Endothelial cell of umbilical vein (primary cell): ENCODE results near the gene RRH. TPM values are rescaled to one million over a fixed set of nuclear protein-coding genes. Genes with fewer than 3 reads are reported as not detected.

ENCODE experiments used
- BruUV-seq: library from RNA; stranded (reverse); fragments of 400-500 nt; replicated peaks from 2 replicates; lab custom pipeline; 2021; lab: Mats Ljungman, UMichigan
- CTCF ChIA-PET: fragments of 300-600, 350-600 bp; sonication (Branson Sonifier 250); formaldehyde crosslinking; loops from one replicate; lab custom pipeline; 2021; ENCODE audit warnings: antibody characterized with exemption, inconsistent platforms; lab: Charles Lee
- POLR2A ChIA-PET: fragments of 300-600, 350-600 bp; sonication (Branson Sonifier 250); formaldehyde crosslinking; loops from one replicate; lab custom pipeline; 2021; ENCODE audit warnings: antibody characterized with exemption, inconsistent platforms; lab: Charles Lee
- DNase-seq: peaks from one replicate; pipeline ENCODE4 v3.0.0-alpha.2; 2011; ENCODE audit warnings: low read depth, low spot score
- FAIRE-seq: peaks from 2 replicates; lab custom pipeline; 2011; peaks lifted over from hg19 to GRCh38; lab: Jason Lieb, UNC
- H2AFZ ChIP-seq: 2 replicates; pipeline ENCODE4 v1.6.0; 2012; ENCODE audit warnings: low read depth, low read length, control low read depth, inconsistent platforms
- H3K27ac ChIP-seq: 2 replicates; pipeline ENCODE4 v1.5.1; 2011; ENCODE audit warnings: low read depth, mild to moderate bottlenecking, control low read depth, low read length, moderate library complexity; ENCODE audit not compliant: insufficient read depth
- H3K27me3 ChIP-seq, 2 experiments: 2 replicates each; pipeline versions ENCODE4 v1.6.0 to v1.6.1; 2011; ENCODE audit warnings: low read length in 2 of 2, mixed read lengths in 1 of 2; ENCODE audit not compliant: control insufficient read depth in 2 of 2, insufficient read depth in 2 of 2
- H3K36me3 ChIP-seq, 2 experiments: 2 replicates in 1 of 2; 3 replicates in 1 of 2; pipeline ENCODE4 v1.5.1; 2011; ENCODE audit warnings: low read length in 2 of 2, mild to moderate bottlenecking in 1 of 2, moderate library complexity in 1 of 2; ENCODE audit not compliant: control insufficient read depth in 2 of 2, insufficient read depth in 2 of 2; ENCODE audit errors: extremely low read depth in 1 of 2
- H3K4me1 ChIP-seq: 3 replicates; pipeline ENCODE4 v1.5.1; 2011; ENCODE audit warnings: mild to moderate bottlenecking, low read length; ENCODE audit not compliant: control insufficient read depth, insufficient read depth; ENCODE audit errors: extremely low read depth
- H3K4me2 ChIP-seq: 2 replicates; pipeline ENCODE4 v1.6.1; 2011; ENCODE audit warnings: low read length, control low read depth, mixed read lengths; ENCODE audit not compliant: insufficient read depth
- H3K4me3 ChIP-seq, 3 experiments: fragments of 200-600 bp in 1 of 3; sonication (generic), shearing (Covaris generic) in 1 of 3; replicated peaks in 1 of 3; 2 replicates each; pipeline ENCODE4 v1.5.1; 2011 to 2016; ENCODE audit warnings: control low read depth in 3 of 3, low read length in 3 of 3, mild to moderate bottlenecking in 2 of 3, inconsistent platforms in 1 of 3, low read depth in 1 of 3, moderate library complexity in 1 of 3; ENCODE audit not compliant: insufficient read depth in 1 of 3
- H3K79me2 ChIP-seq: 2 replicates; pipeline ENCODE4 v1.6.0; 2012; ENCODE audit warnings: low read length, inconsistent platforms; ENCODE audit not compliant: control insufficient read depth, insufficient read depth
- H3K9ac ChIP-seq: replicated peaks from 2 replicates; pipeline ENCODE3; 2011; ENCODE audit warnings: low read length, control low read depth; ENCODE audit not compliant: insufficient read depth; ENCODE audit errors: extremely low read depth
- H3K9me1 ChIP-seq: replicated peaks from 3 replicates; pipeline ENCODE4 v1.6.0; 2011; ENCODE audit warnings: mild to moderate bottlenecking, low read length; ENCODE audit not compliant: control insufficient read depth, insufficient read depth; ENCODE audit errors: extremely low read depth
- H3K9me3 ChIP-seq: replicated peaks from 2 replicates; pipeline ENCODE4 v1.5.1; 2012; ENCODE audit warnings: low read length, inconsistent platforms; ENCODE audit not compliant: control insufficient read depth, insufficient read depth
- H4K20me1 ChIP-seq: replicated peaks from 2 replicates; pipeline ENCODE3; 2011; ENCODE audit warnings: mild to moderate bottlenecking, low read length; ENCODE audit not compliant: control insufficient read depth, insufficient read depth; ENCODE audit errors: extremely low read depth
- CTCF ChIP-seq, 2 donors: IDR thresholded peaks; 1 replicate in 1 of 2; 2 replicates in 1 of 2; pipeline ENCODE4 v1.5.1; 2011; ENCODE audit warnings: low read length in 2 of 2, mild to moderate bottlenecking in 2 of 2, moderate library complexity in 2 of 2, control low read depth in 1 of 2, inconsistent platforms in 1 of 2, low read depth in 1 of 2; ENCODE audit not compliant: insufficient read depth in 1 of 2; ENCODE audit errors: extremely low read depth in 1 of 2
- EZH2 ChIP-seq: IDR thresholded peaks from 2 replicates; pipeline ENCODE4 v1.6.1; 2012; ENCODE audit warnings: borderline replicate concordance, low read depth, mild to moderate bottlenecking, moderate library complexity, low read length, inconsistent platforms; ENCODE audit not compliant: severe bottlenecking
- FOS ChIP-seq: IDR thresholded peaks from 2 replicates; pipeline ENCODE4 v1.6.1; 2011; ENCODE audit warnings: mild to moderate bottlenecking, low read length, moderate library complexity, borderline replicate concordance; ENCODE audit not compliant: insufficient read depth
- GATA2 ChIP-seq: IDR thresholded peaks from 2 replicates; pipeline ENCODE4 v1.7.0; 2011; ENCODE audit warnings: low read depth, mild to moderate bottlenecking, moderate library complexity, mixed read lengths, low read length; ENCODE audit not compliant: insufficient read length, insufficient read depth
- JUN ChIP-seq: IDR thresholded peaks from 2 replicates; pipeline ENCODE4 v1.6.1; 2011; ENCODE audit warnings: borderline replicate concordance, low read depth; ENCODE audit not compliant: insufficient read length, insufficient read depth
- MYC ChIP-seq: IDR thresholded peaks from one replicate; pipeline ENCODE4 v1.6.1; 2011; ENCODE audit warnings: mild to moderate bottlenecking, low read depth, low read length
- POLR2A ChIP-seq: IDR thresholded peaks from 2 replicates; pipeline ENCODE4 v1.6.1; 2012; ENCODE audit warnings: low read depth, mild to moderate bottlenecking, control low read depth, low read length
- POLR2AphosphoS5 ChIP-seq: IDR thresholded peaks from 2 replicates; pipeline ENCODE4 v1.6.1; 2012; ENCODE audit warnings: low read depth, mild to moderate bottlenecking, control low read depth, low read length, moderate library complexity; ENCODE audit not compliant: insufficient read depth
- dilution Hi-C: fragments of 300-500 bp; cut with MboI; formaldehyde crosslinking; loops from one replicate; pipeline ENCODE4 v1.15.0; 2019; ENCODE audit warnings: low sequenced_read_pairs; ENCODE audit not compliant: extremely low pct_ligation_motif_present
- intact Hi-C: fragments of 100-400 bp; cut with micrococcal nuclease; formaldehyde crosslinking; loops from one replicate; pipeline ENCODE4 v1.10.0; 2022
- polyA plus RNA-seq, 4 experiments: library from polyadenylated mRNA; depleted of rRNA in 3 of 4; stranded (reverse) in 3 of 4; unstranded in 1 of 4; fragments of >200 nt; gene quantifications; 2 replicates each; pipeline versions ENCODE4 v1.2.1 to v1.2.3, GENCODE V29; 2011 to 2012; ENCODE audit warnings: missing spikeins in 1 of 4
- total RNA-seq: library from RNA; stranded (reverse); gene quantifications from 2 replicates; pipeline ENCODE4 v1.2.3, GENCODE V29; 2021
- TF ChIP-seq, protein P1 (sequence below): IDR thresholded peaks from 2 replicates; pipeline ENCODE4 v1.6.1; 2011; ENCODE audit not compliant: insufficient read depth, insufficient read length

RRH gene
- total and polyA plus RNA-seq, 2 donors (not counting 3 experiments of a cell fraction or from before 2014, with no cell fraction given), result 0.11 to 0.31 TPM

DNA sequence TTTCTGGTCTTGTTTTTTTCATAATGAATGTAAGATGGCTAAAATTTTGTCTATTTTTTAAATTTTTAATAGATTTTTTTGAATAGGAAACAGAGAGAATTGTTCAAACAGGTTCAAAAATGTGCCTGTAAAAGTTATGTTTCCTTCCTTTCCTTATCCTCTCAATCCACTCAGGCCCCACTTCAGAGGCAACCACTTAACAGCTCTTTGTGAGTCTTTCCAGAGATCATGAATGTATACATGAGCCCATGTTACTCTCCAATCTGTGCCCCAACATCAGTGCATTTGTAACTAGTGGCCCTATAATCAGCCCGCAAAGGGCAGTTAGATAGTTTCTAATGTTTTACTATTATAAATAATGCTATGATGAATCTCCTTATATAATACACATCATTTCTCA is 40.0 kb upstream of the RRH start:
- no peak for FAIRE-seq
- no peaks in the 10 kb centered on the region for H3K79me2 ChIP-seq
- intact Hi-C loops (no loop called here), dilution Hi-C loops (no loop called here)
- no peak overlapping the region for H2AFZ ChIP-seq
- no peaks in the 10 kb centered on the region for H3K9me1 ChIP-seq
- no peaks in the 10 kb centered on the region for H3K4me1 ChIP-seq
- H3K4me2 ChIP-seq, result no peak overlapping the region
- no peaks in the 10 kb centered on the region for H4K20me1 ChIP-seq
- TF ChIP-seq POLR2A (no peak), MYC (no peak), POLR2AphosphoS5 (no peak), GATA2 (no peak), FOS (no peak), JUN (no peak), CTCF (IDR thresholded peaks at IDR 0.05; ENCODE audit: extremely low read depth in 1 of 2, insufficient read depth in 1 of 2, low read depth in 1 of 2, low read length in 2 of 2) (no peak), EZH2 (no peak)
- TF ChIP-seq, protein P1, sequence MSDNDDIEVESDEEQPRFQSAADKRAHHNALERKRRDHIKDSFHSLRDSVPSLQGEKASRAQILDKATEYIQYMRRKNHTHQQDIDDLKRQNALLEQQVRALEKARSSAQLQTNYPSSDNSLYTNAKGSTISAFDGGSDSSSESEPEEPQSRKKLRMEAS, result no peak
- no peak overlapping the region for H3K9ac ChIP-seq
- no peaks in the 10 kb centered on the region for H3K9me3 ChIP-seq
- H3K27me3 ChIP-seq, result no peaks in the 10 kb centered on the region
- H3K4me3 ChIP-seq, result no peak overlapping the region
- no peaks in the 10 kb centered on the region for H3K36me3 ChIP-seq
- no peak overlapping the region for H3K27ac ChIP-seq
- DNase-seq, result no peak
- POLR2A ChIA-PET, result no interaction called here
- CTCF ChIA-PET, result no interaction called here
- BruUV-seq, result no TSS peak
